ENCODE data around the gene PDCD10.

PDCD10 gene

GRCh38 chr3:167671878-167672427 lies 62.7 kb downstream of the PDCD10 start:
- H3K27me3 Mint-ChIP-seq: no peaks in the 10 kb centered on the region
- H3K9me3 Mint-ChIP-seq (ENCODE audit: low read depth): peaks cover 18% of the 10 kb centered on the region
- no peak overlapping the region for H3K27ac Mint-ChIP-seq
- H3K36me3 Mint-ChIP-seq: peaks cover 39% of the 10 kb centered on the region
- H3K4me3 Mint-ChIP-seq: no peak overlapping the region
- H3K4me1 Mint-ChIP-seq (ENCODE audit: low read depth): no peaks in the 10 kb centered on the region

- Mint-ChIP-seq H3K4me3 (no peak overlapping the region), H3K9me3 (ENCODE audit: low read depth) (peaks cover 7% of the 10 kb centered on the region), H3K4me1 (ENCODE audit: low read depth) (no peaks in the 10 kb centered on the region), H3K27ac (no peak overlapping the region), H3K27me3 (no peaks in the 10 kb centered on the region), H3K36me3 (peaks cover 19% of the 10 kb centered on the region)
Observed at GRCh38 chr3:167669699-167670098, 65.0 kb downstream of the PDCD10 start.

DNA sequence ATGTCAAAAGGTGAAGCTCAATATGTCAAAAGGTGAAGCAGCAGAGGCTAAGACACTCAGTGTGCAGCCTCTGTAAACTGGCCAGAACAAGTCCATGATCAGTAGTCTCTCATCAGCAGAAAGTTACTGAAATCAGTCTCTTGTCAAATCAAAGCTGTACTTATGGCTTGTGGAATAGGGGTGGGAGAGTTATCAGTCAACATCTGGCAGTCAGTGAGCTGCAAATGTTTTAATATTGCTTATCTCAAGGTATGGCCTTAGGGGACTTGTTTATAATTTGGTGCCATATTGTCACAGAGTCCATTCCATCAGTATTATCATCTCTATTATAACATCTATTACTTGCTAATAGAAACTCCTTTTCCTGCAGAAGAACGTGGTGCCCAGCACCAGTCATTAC lies 66.0 kb downstream of the PDCD10 start:
- Mint-ChIP-seq H3K4me1 (ENCODE audit: low read depth) (no peaks in the 10 kb centered on the region), H3K9me3 (ENCODE audit: low read depth) (peaks cover 7% of the 10 kb centered on the region), H3K4me3 (no peak overlapping the region), H3K27ac (no peak overlapping the region), H3K36me3 (peaks cover 10% of the 10 kb centered on the region), H3K27me3 (no peaks in the 10 kb centered on the region)

- no peaks in the 10 kb centered on the region for H3K36me3 Mint-ChIP-seq
- no peak overlapping the region for H3K4me3 Mint-ChIP-seq
- no peaks in the 10 kb centered on the region for H3K27me3 Mint-ChIP-seq
- H3K4me1 Mint-ChIP-seq (ENCODE audit: low read depth): no peaks in the 10 kb centered on the region
- H3K9me3 Mint-ChIP-seq (ENCODE audit: low read depth): peaks cover 4% of the 10 kb centered on the region
- no peak overlapping the region for H3K27ac Mint-ChIP-seq
Observed at GRCh38 chr3:167666563-167666962, 68.1 kb downstream of the PDCD10 start.

DNA sequence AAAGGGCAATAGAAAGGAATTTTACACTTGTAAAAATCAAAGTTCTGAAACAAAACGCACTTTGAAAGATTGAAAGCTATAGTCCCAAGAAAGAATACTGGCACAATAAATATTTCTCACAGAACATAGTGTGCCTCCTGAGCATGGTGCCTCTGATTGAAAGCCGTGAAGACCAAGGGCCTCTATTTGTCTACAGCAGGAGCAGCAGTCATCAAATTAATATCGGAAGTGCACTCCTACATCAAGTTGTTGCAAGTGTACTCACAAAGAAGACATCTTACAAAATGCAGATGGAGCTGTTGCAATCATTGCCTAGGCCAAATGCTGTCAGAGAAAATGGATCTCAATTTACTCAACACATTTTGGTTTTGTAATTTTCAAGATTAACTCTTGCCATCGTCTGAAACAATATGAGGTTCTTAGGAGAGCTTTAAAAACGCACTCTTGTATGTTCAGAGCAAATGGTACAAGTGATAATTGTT lies 71.7 kb downstream of the PDCD10 start:
- Mint-ChIP-seq H3K36me3 (no peaks in the 10 kb centered on the region), H3K4me3 (no peak overlapping the region), H3K9me3 (ENCODE audit: low read depth) (peaks cover 4% of the 10 kb centered on the region), H3K27me3 (peaks cover 2% of the 10 kb centered on the region), H3K4me1 (ENCODE audit: low read depth) (no peaks in the 10 kb centered on the region), H3K27ac (no peak overlapping the region)

DNA sequence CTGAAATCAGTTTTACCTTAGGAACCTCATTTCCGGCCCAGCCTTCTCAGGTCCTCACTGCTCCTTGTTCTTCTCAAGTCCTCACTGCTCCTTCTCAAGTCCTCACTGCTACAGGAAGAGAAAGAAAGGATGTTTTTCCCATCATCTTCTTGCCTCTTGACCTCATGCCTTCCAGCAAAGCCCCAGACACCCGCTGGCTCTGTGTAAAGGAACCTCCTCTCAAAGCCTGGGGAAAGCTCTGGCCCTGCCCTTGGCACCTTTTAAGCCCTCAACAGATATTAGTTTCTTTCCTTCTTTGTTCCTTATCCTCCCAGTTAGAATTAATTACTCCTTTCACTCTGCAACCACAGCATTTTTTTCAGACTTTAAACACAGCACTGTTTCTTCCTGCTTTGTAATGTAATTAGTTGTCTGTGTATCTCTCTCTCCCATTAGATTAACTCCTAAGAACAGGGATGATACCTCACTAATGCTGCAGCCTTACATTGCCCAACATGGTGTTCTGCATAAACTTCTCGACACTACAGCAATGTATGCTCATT lies 76.9 kb downstream of the PDCD10 start:
- peaks cover 11% of the 10 kb centered on the region for H3K27me3 Mint-ChIP-seq
- H3K27ac Mint-ChIP-seq: no peak overlapping the region
- no peaks in the 10 kb centered on the region for H3K9me3 Mint-ChIP-seq (ENCODE audit: low read depth)
- H3K4me3 Mint-ChIP-seq: no peak overlapping the region
- H3K4me1 Mint-ChIP-seq (ENCODE audit: low read depth): no peaks in the 10 kb centered on the region
- H3K36me3 Mint-ChIP-seq: peaks cover 2% of the 10 kb centered on the region

DNA sequence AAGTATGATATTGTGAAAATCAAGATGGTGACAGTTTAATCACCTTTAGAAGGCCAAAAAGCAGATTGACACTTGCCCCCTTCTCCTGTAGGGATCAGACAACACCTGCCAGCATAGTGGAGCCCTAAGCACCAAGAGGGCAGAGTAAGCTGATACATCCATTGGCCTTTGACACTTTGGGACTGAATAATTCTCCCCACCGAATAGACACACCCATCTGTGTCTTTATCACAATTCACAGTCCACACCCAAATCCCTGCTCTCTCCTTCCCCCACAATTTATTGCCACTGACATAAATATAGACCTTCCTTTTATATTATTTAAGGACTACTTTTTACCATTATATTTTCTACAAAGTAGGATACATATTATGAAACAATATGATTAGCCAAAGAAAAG lies 77.9 kb downstream of the PDCD10 start:
- Mint-ChIP-seq H3K4me1 (ENCODE audit: low read depth) (no peaks in the 10 kb centered on the region), H3K27ac (no peak overlapping the region), H3K27me3 (peaks cover 11% of the 10 kb centered on the region), H3K36me3 (peaks cover 2% of the 10 kb centered on the region), H3K4me3 (no peak overlapping the region), H3K9me3 (ENCODE audit: low read depth) (no peaks in the 10 kb centered on the region)

DNA sequence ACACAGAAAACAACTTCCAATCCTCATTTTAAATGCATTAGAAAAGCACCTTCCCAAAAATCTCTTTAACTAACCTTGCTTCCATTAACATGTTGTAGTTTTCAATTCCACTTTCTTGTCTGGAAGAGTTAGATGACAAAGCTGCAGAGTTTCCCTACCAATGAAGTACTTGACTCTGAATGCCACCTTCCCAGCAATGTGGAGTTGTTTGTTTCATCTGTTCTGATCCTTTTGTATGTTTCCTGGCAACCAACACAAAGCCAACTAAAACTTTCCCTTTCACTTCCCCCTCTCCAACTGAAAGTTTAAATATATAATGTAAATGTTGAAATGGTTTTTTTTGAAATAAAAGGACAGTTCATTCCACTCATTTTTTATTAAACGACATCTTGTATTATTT lies 80.9 kb downstream of the PDCD10 start, which contains the start of gene WDR49:
WDR49 (minus strand) TSS at position 183 of the 400 bp plus-strand sequence. CDS start 517 bp downstream, outside the sequence.
- Mint-ChIP-seq H3K27ac (no peak within 1 kb of the TSS), H3K4me1 (ENCODE audit: low read depth) (peaks cover 8% of the 10 kb centered on the region), H3K9me3 (ENCODE audit: low read depth) (no peaks in the 10 kb centered on the region), H3K27me3 (peaks cover 11% of the 10 kb centered on the region), H3K36me3 (peaks cover 2% of the 10 kb centered on the region), H3K4me3 (no peak within 1 kb of the TSS)

GRCh38 chr3:167653155-167653554 lies 81.5 kb downstream of the PDCD10 start:
- peaks cover 2% of the 10 kb centered on the region for H3K36me3 Mint-ChIP-seq
- no peak overlapping the region for H3K27ac Mint-ChIP-seq
- no peak overlapping the region for H3K4me3 Mint-ChIP-seq
- peaks cover 8% of the 10 kb centered on the region for H3K4me1 Mint-ChIP-seq (ENCODE audit: low read depth)
- no peaks in the 10 kb centered on the region for H3K9me3 Mint-ChIP-seq (ENCODE audit: low read depth)
- H3K27me3 Mint-ChIP-seq: peaks cover 11% of the 10 kb centered on the region

DNA sequence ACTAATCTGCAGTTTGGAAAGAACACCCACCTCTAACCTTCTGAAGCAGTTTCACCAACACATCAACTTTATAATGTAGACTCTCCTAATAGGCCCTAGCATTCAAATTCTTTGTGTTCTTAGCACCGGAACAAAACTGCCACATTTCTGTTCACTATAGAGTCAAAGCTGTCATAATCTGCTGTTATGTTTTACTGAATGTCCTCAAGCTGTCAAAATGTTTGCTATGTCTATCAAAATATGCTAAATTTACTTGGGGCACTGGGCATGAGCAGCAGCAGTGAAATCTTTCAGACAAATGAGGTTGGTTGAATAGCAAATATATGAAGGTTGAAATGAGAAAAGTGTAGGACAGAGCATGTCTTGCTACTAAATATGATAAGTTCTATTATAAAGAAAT lies 82.9 kb downstream of the PDCD10 start:
- Mint-ChIP-seq H3K4me1 (ENCODE audit: low read depth) (peaks cover 8% of the 10 kb centered on the region), H3K27me3 (peaks cover 2% of the 10 kb centered on the region), H3K4me3 (no peak overlapping the region), H3K27ac (no peak overlapping the region), H3K36me3 (peaks cover 2% of the 10 kb centered on the region), H3K9me3 (ENCODE audit: low read depth) (no peaks in the 10 kb centered on the region)

- Mint-ChIP-seq H3K27ac (no peak overlapping the region), H3K36me3 (no peaks in the 10 kb centered on the region), H3K4me1 (ENCODE audit: low read depth) (peaks cover 8% of the 10 kb centered on the region), H3K4me3 (no peak overlapping the region), H3K27me3 (no peaks in the 10 kb centered on the region), H3K9me3 (ENCODE audit: low read depth) (no peaks in the 10 kb centered on the region)
Observed at GRCh38 chr3:167650459-167650858, 84.2 kb downstream of the PDCD10 start.

GRCh38 chr3:167649746-167650145 lies 84.9 kb downstream of the PDCD10 start:
- no peak overlapping the region for H3K27ac Mint-ChIP-seq
- peaks cover 8% of the 10 kb centered on the region for H3K4me1 Mint-ChIP-seq (ENCODE audit: low read depth)
- H3K27me3 Mint-ChIP-seq: no peaks in the 10 kb centered on the region
- no peak overlapping the region for H3K4me3 Mint-ChIP-seq
- H3K36me3 Mint-ChIP-seq: no peaks in the 10 kb centered on the region
- no peaks in the 10 kb centered on the region for H3K9me3 Mint-ChIP-seq (ENCODE audit: low read depth)

GRCh38 chr3:167644611-167645010 lies 90.1 kb downstream of the PDCD10 start:
- peaks cover 3% of the 10 kb centered on the region for H3K9me3 Mint-ChIP-seq (ENCODE audit: low read depth)
- no peak overlapping the region for H3K4me3 Mint-ChIP-seq
- peaks cover 5% of the 10 kb centered on the region for H3K27me3 Mint-ChIP-seq
- no peak overlapping the region for H3K27ac Mint-ChIP-seq
- H3K36me3 Mint-ChIP-seq: no peaks in the 10 kb centered on the region
- peaks cover under 1% of the 10 kb centered on the region for H3K4me1 Mint-ChIP-seq (ENCODE audit: low read depth)

Measured in activated naive CD8-positive, alpha-beta T cell (primary cell).